NB4 (cell line): Measurements from ENCODE around the gene RUNX3.

ENCODE experiments used
- CTCF ChIP-seq: IDR thresholded peaks from one replicate; pipeline ENCODE4 v1.5.1; 2012; ENCODE audit warnings: low read depth, low read length
- POLR2A ChIP-seq: IDR thresholded peaks from 2 replicates; pipeline ENCODE4 v1.6.1; 2011; ENCODE audit warnings: mild to moderate bottlenecking; ENCODE audit not compliant: insufficient read length; ENCODE audit errors: extremely low read depth

- peak; percentile 54 for TF ChIP-seq CTCF
- TF ChIP-seq POLR2A, result no peak
These were observed 32.1 kb upstream of the RUNX3 start for GRCh38 chr1:24961961-24962861.
